Stimulated activated naive CD4-positive, alpha-beta T cell (primary cell): Measurements from ENCODE around the gene RHCG.

Source experiments
- DNase-seq, 6 experiments: peaks; one replicate each; lab custom pipeline; 2025; lab: John Stamatoyannopoulos, UW

The RHCG gene

GRCh38 chr15:89496155-89497098 is at the start of gene RHCG:
Gene RHCG (minus strand): TSS chr15:89496583. CDS start chr15:89496544, 39 bp downstream.
- no peak for DNase-seq

- DNase-seq, result no peak
Observed at GRCh38 chr15:89543389-89543788, 47.0 kb upstream of the RHCG start.

- no peak for DNase-seq
Observed at GRCh38 chr15:89542369-89542768, 46.0 kb upstream of the RHCG start.

- DNase-seq, result no peak
Observed at GRCh38 chr15:89539027-89539426, 42.6 kb upstream of the RHCG start.

- no peak for DNase-seq
Observed at GRCh38 chr15:89533861-89534544, 37.6 kb upstream of the RHCG start.

GRCh38 chr15:89531796-89532537 is 35.6 kb upstream of the RHCG start:
- no peak for DNase-seq

- no peak for DNase-seq
Observed at GRCh38 chr15:89530976-89531375, 34.6 kb upstream of the RHCG start.

GRCh38 chr15:89528757-89529352 is 32.5 kb upstream of the RHCG start:
- no peak for DNase-seq

- DNase-seq, result no peak
Observed at GRCh38 chr15:89526601-89527441, 30.4 kb upstream of the RHCG start.

- no peak for DNase-seq
Observed at GRCh38 chr15:89526181-89526580, 29.8 kb upstream of the RHCG start.

- no peak for DNase-seq
Observed at GRCh38 chr15:89524184-89524583, 27.8 kb upstream of the RHCG start.

GRCh38 chr15:89523101-89523500 is 26.7 kb upstream of the RHCG start:
- no peak for DNase-seq

- no peak for DNase-seq
Observed at GRCh38 chr15:89521605-89522004, 25.2 kb upstream of the RHCG start.

- DNase-seq, result no peak
Observed at GRCh38 chr15:89515477-89515876, 19.1 kb upstream of the RHCG start.

GRCh38 chr15:89514596-89515406 is 18.4 kb upstream of the RHCG start:
- no peak for DNase-seq

GRCh38 chr15:89514186-89514585 is 17.8 kb upstream of the RHCG start:
- no peak for DNase-seq

- no peak for DNase-seq
Observed at GRCh38 chr15:89513284-89513683, 16.9 kb upstream of the RHCG start.

GRCh38 chr15:89512631-89513030 is 16.2 kb upstream of the RHCG start:
- DNase-seq, result no peak

- no peak for DNase-seq
Observed at GRCh38 chr15:89506026-89506686, 9.8 kb upstream of the RHCG start.

- DNase-seq, result no peak
Observed at GRCh38 chr15:89504166-89504565, 7.8 kb upstream of the RHCG start.
